Measurements from ENCODE around the gene NDUFS6.

The NDUFS6 gene

GRCh38 chr5:1824903-1825841 lies 24.0 kb downstream of the NDUFS6 start:
- Mint-ChIP-seq H3K4me1 (ENCODE audit: low read depth in 2 of 2) (no peaks in the 10 kb centered on the region), H3K27ac (no peak overlapping the region), H3K27me3 (no peaks in the 10 kb centered on the region), H3K9me3 (no peaks in the 10 kb centered on the region), H3K36me3 (ENCODE audit: insufficient read depth) (peaks cover 10% of the 10 kb centered on the region), H3K4me3 (no peak overlapping the region)
- DNase-seq (no peak), ATAC-seq (replicated peaks) (no peak)

- Mint-ChIP-seq H3K36me3 (ENCODE audit: insufficient read depth) (peaks cover 10% of the 10 kb centered on the region), H3K9me3 (no peaks in the 10 kb centered on the region), H3K4me3 (no peak overlapping the region), H3K4me1 (ENCODE audit: low read depth in 2 of 2) (no peaks in the 10 kb centered on the region), H3K27ac (no peak overlapping the region), H3K27me3 (no peaks in the 10 kb centered on the region)
- ATAC-seq (replicated peaks) (no peak), DNase-seq (no peak)
Observed at GRCh38 chr5:1826235-1826980, 25.2 kb downstream of the NDUFS6 start.

- H3K4me3 Mint-ChIP-seq = peak overlapping the region; percentile 29 to 45
- H3K27ac Mint-ChIP-seq = no peak overlapping the region
- no peak for ATAC-seq (replicated peaks)
- peaks cover 0 to 3% of the 10 kb centered on the region in 2 donors for H3K27me3 Mint-ChIP-seq
- H3K36me3 Mint-ChIP-seq (ENCODE audit: insufficient read depth) = peaks cover 10% of the 10 kb centered on the region
- no peaks in the 10 kb centered on the region for H3K9me3 Mint-ChIP-seq
- no peaks in the 10 kb centered on the region for H3K4me1 Mint-ChIP-seq (ENCODE audit: low read depth in 2 of 2)
- DNase-seq = no peak
Observed at GRCh38 chr5:1827025-1827885, 26.0 kb downstream of the NDUFS6 start.

- H3K27me3 Mint-ChIP-seq = peaks cover 0 to 10% of the 10 kb centered on the region in 2 donors
- H3K36me3 Mint-ChIP-seq (ENCODE audit: insufficient read depth) = peaks cover 7% of the 10 kb centered on the region
- H3K4me3 Mint-ChIP-seq = peak overlapping the region; percentile 29 to 45
- H3K9me3 Mint-ChIP-seq = no peaks in the 10 kb centered on the region
- H3K4me1 Mint-ChIP-seq (ENCODE audit: low read depth in 2 of 2) = no peaks in the 10 kb centered on the region
- DNase-seq (no peak), ATAC-seq (replicated peaks) (no peak)
- no peak overlapping the region for H3K27ac Mint-ChIP-seq
Observed at GRCh38 chr5:1827886-1828397, 26.7 kb downstream of the NDUFS6 start.

- H3K4me3 Mint-ChIP-seq = no peak overlapping the region
- H3K27me3 Mint-ChIP-seq = peaks cover 7 to 32% of the 10 kb centered on the region in 2 donors
- H3K27ac Mint-ChIP-seq = no peak overlapping the region
- no peak for DNase-seq
- H3K36me3 Mint-ChIP-seq (ENCODE audit: insufficient read depth) = peaks cover 4% of the 10 kb centered on the region
- H3K4me1 Mint-ChIP-seq (ENCODE audit: low read depth in 2 of 2) = no peaks in the 10 kb centered on the region
- no peaks in the 10 kb centered on the region for H3K9me3 Mint-ChIP-seq
- no peak for ATAC-seq (replicated peaks)
Observed at GRCh38 chr5:1830571-1831228, 29.5 kb downstream of the NDUFS6 start.

GRCh38 chr5:1831257-1831656 lies 30.1 kb downstream of the NDUFS6 start:
- no peaks in the 10 kb centered on the region for H3K4me1 Mint-ChIP-seq (ENCODE audit: low read depth in 2 of 2)
- peaks cover 10 to 37% of the 10 kb centered on the region in 2 donors for H3K27me3 Mint-ChIP-seq
- H3K27ac Mint-ChIP-seq = no peak overlapping the region
- no peak for DNase-seq
- H3K36me3 Mint-ChIP-seq (ENCODE audit: insufficient read depth) = peaks cover 3% of the 10 kb centered on the region
- H3K4me3 Mint-ChIP-seq = no peak overlapping the region
- H3K9me3 Mint-ChIP-seq = no peaks in the 10 kb centered on the region
- ATAC-seq (replicated peaks) = no peak

- H3K27ac Mint-ChIP-seq = no peak overlapping the region
- H3K9me3 Mint-ChIP-seq = no peaks in the 10 kb centered on the region
- H3K27me3 Mint-ChIP-seq = peaks cover 15 to 42% of the 10 kb centered on the region in 2 donors
- H3K4me3 Mint-ChIP-seq = no peak overlapping the region
- DNase-seq = no peak
- H3K36me3 Mint-ChIP-seq (ENCODE audit: insufficient read depth) = peaks cover 3% of the 10 kb centered on the region
- no peaks in the 10 kb centered on the region for H3K4me1 Mint-ChIP-seq (ENCODE audit: low read depth in 2 of 2)
- ATAC-seq (replicated peaks) = no peak
Observed at GRCh38 chr5:1831677-1832313, 30.6 kb downstream of the NDUFS6 start.

- Mint-ChIP-seq H3K4me1 (ENCODE audit: low read depth in 2 of 2) (no peaks in the 10 kb centered on the region), H3K36me3 (ENCODE audit: insufficient read depth) (peaks cover 3% of the 10 kb centered on the region), H3K27me3 (peaks cover 18 to 47% of the 10 kb centered on the region in 2 donors), H3K4me3 (no peak overlapping the region), H3K9me3 (no peaks in the 10 kb centered on the region), H3K27ac (no peak overlapping the region)
- ATAC-seq (replicated peaks) = no peak
- DNase-seq = no peak
Observed at GRCh38 chr5:1832511-1833250, 31.5 kb downstream of the NDUFS6 start.

- DNase-seq = no peak
- no peaks in the 10 kb centered on the region for H3K4me1 Mint-ChIP-seq (ENCODE audit: low read depth in 2 of 2)
- H3K27me3 Mint-ChIP-seq = peaks cover 23 to 55% of the 10 kb centered on the region in 2 donors
- H3K36me3 Mint-ChIP-seq (ENCODE audit: insufficient read depth) = peaks cover 3% of the 10 kb centered on the region
- no peak overlapping the region for H3K4me3 Mint-ChIP-seq
- H3K9me3 Mint-ChIP-seq = no peaks in the 10 kb centered on the region
- ATAC-seq (replicated peaks) = no peak
- H3K27ac Mint-ChIP-seq = no peak overlapping the region
Observed at GRCh38 chr5:1833264-1834021, 32.2 kb downstream of the NDUFS6 start.

- no peak overlapping the region for H3K27ac Mint-ChIP-seq
- H3K4me3 Mint-ChIP-seq = no peak overlapping the region
- H3K9me3 Mint-ChIP-seq = no peaks in the 10 kb centered on the region
- H3K4me1 Mint-ChIP-seq (ENCODE audit: low read depth in 2 of 2) = no peaks in the 10 kb centered on the region
- ATAC-seq (replicated peaks) (no peak), DNase-seq (no peak)
- peaks cover 25 to 59% of the 10 kb centered on the region in 2 donors for H3K27me3 Mint-ChIP-seq
- peaks cover 3% of the 10 kb centered on the region for H3K36me3 Mint-ChIP-seq (ENCODE audit: insufficient read depth)
Observed at GRCh38 chr5:1834022-1834551, 32.9 kb downstream of the NDUFS6 start.

GRCh38 chr5:1834721-1835429 lies 33.7 kb downstream of the NDUFS6 start:
- H3K9me3 Mint-ChIP-seq = no peaks in the 10 kb centered on the region
- H3K36me3 Mint-ChIP-seq (ENCODE audit: insufficient read depth) = no peaks in the 10 kb centered on the region
- no peak overlapping the region for H3K4me3 Mint-ChIP-seq
- no peaks in the 10 kb centered on the region for H3K4me1 Mint-ChIP-seq (ENCODE audit: low read depth in 2 of 2)
- no peak for ATAC-seq (replicated peaks)
- H3K27me3 Mint-ChIP-seq = peaks cover 33 to 67% of the 10 kb centered on the region in 2 donors
- no peak overlapping the region for H3K27ac Mint-ChIP-seq
- no peak for DNase-seq

Data from effector memory CD8-positive, alpha-beta T cell (primary cell).